ENCODE measurements around the gene SPTLC1. TPM values are rescaled to one million over a fixed set of nuclear protein-coding genes. Genes with fewer than 3 reads are reported as not detected.

The SPTLC1 gene
- total RNA-seq, 1 donor from 2014 or later: 65.4 TPM

GRCh38 chr9:92077888-92078287, 37.3 kb downstream of the SPTLC1 start:
- no peaks in the 10 kb centered on the region for H3K4me1 ChIP-seq
- no peak for TF ChIP-seq CTCF (IDR thresholded peaks at IDR 0.05)
- ATAC-seq (no peak), DNase-seq (no peak)
- H3K4me3 ChIP-seq: no peak overlapping the region
- no peaks in the 10 kb centered on the region for H3K27me3 ChIP-seq (ENCODE audit: low read depth)
- H3K36me3 ChIP-seq: peaks cover 55% of the 10 kb centered on the region
- H3K27ac ChIP-seq: no peak overlapping the region
- intact Hi-C loops (cut with DNase I): no loop called here
- H3K9me3 ChIP-seq: no peaks in the 10 kb centered on the region

DNA sequence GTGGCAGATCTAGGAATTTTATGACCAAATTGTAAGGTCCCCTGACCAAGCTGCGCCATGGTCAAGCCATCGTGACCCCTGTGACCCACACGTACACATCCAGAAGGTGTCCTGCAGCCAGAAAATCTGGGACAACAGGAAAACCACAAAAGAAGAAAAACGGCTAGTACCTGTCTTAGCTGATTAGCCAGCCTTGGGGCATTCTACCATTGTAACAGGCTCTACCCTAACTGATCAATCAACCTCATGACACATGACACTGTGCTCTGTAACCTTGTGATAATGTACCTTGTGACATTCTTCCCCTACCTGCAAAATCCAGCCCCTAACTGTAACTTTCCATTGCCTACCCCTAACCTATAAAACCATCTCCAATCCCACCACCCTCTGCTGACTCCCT, 43.6 kb downstream of the SPTLC1 start:
- no peak for TF ChIP-seq CTCF (IDR thresholded peaks at IDR 0.05)
- no peaks in the 10 kb centered on the region for H3K9me3 ChIP-seq
- no peaks in the 10 kb centered on the region for H3K4me1 ChIP-seq
- intact Hi-C loops (cut with DNase I): no loop called here
- H3K4me3 ChIP-seq: no peak overlapping the region
- no peak overlapping the region for H3K27ac ChIP-seq
- no peaks in the 10 kb centered on the region for H3K27me3 ChIP-seq (ENCODE audit: low read depth)
- DNase-seq (no peak), ATAC-seq (no peak)
- peaks cover 50% of the 10 kb centered on the region for H3K36me3 ChIP-seq

- H3K4me3 ChIP-seq: no peak overlapping the region
- intact Hi-C loops (cut with DNase I): no loop called here
- H3K36me3 ChIP-seq: peaks cover 54% of the 10 kb centered on the region
- no peaks in the 10 kb centered on the region for H3K4me1 ChIP-seq
- DNase-seq (no peak), ATAC-seq (no peak)
- H3K27me3 ChIP-seq (ENCODE audit: low read depth): no peaks in the 10 kb centered on the region
- H3K9me3 ChIP-seq: peaks cover 28% of the 10 kb centered on the region
- no peak overlapping the region for H3K27ac ChIP-seq
- no peak for TF ChIP-seq CTCF (IDR thresholded peaks at IDR 0.05)
Measured at GRCh38 chr9:92066168-92066567, 49.0 kb downstream of the SPTLC1 start.

GRCh38 chr9:92064711-92065110, 50.5 kb downstream of the SPTLC1 start:
- no peaks in the 10 kb centered on the region for H3K27me3 ChIP-seq (ENCODE audit: low read depth)
- TF ChIP-seq CTCF (IDR thresholded peaks at IDR 0.05): no peak
- intact Hi-C loops (cut with DNase I): no loop called here
- H3K4me3 ChIP-seq: no peak overlapping the region
- H3K4me1 ChIP-seq: no peaks in the 10 kb centered on the region
- peaks cover 32% of the 10 kb centered on the region for H3K9me3 ChIP-seq
- peaks cover 44% of the 10 kb centered on the region for H3K36me3 ChIP-seq
- no peak for ATAC-seq
- H3K27ac ChIP-seq: no peak overlapping the region
- no peak for DNase-seq

GRCh38 chr9:92061184-92061583, 54.0 kb downstream of the SPTLC1 start:
- ATAC-seq: no peak
- DNase-seq: no peak
- Histone ChIP-seq H3K9me3 (peaks cover 32% of the 10 kb centered on the region), H3K27ac (no peak overlapping the region), H3K27me3 (ENCODE audit: low read depth) (no peaks in the 10 kb centered on the region), H3K36me3 (peaks cover 39% of the 10 kb centered on the region), H3K4me1 (no peaks in the 10 kb centered on the region), H3K4me3 (no peak overlapping the region)
- intact Hi-C loops (cut with DNase I): no loop called here
- TF ChIP-seq CTCF (IDR thresholded peaks at IDR 0.05): no peak

DNA sequence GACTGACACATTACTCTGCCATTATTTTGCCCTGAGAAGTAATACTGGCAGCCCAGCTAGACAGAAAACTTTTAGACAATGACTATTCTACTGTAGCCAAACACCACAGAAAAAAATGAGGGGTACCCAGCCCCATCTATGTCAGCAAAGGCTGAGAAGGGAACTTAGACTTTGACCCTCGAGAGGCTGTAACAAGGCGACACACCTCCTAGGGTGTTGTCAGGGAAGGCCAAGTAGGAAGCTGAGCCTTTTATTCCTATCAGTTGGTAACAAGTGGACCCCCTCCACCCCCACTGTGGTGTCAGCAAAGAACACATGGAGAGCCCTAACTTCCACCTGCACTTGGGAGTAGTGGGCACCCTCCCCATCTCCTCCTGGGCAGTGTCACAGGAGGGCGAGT, 55.6 kb downstream of the SPTLC1 start:
- TF ChIP-seq CTCF (IDR thresholded peaks at IDR 0.05): no peak

More for the DNA sequence above, 55.6 kb downstream of the SPTLC1 start:
- Histone ChIP-seq H3K4me1 (no peaks in the 10 kb centered on the region), H3K4me3 (no peak overlapping the region), H3K9me3 (peaks cover 32% of the 10 kb centered on the region), H3K27me3 (ENCODE audit: low read depth) (no peaks in the 10 kb centered on the region), H3K36me3 (peaks cover 43% of the 10 kb centered on the region), H3K27ac (no peak overlapping the region)
- intact Hi-C loops (cut with DNase I): no loop called here
- no peak for DNase-seq
- no peak for ATAC-seq

All from lower lobe of right lung (tissue), 2 donors.